ENCODE results near the gene TCEAL3.
"Not testable (repeated sequence)": the region's sequence is repeated elsewhere in the genome, so short reads cannot be mapped to it uniquely, and the experiment has no call there.

DNA sequence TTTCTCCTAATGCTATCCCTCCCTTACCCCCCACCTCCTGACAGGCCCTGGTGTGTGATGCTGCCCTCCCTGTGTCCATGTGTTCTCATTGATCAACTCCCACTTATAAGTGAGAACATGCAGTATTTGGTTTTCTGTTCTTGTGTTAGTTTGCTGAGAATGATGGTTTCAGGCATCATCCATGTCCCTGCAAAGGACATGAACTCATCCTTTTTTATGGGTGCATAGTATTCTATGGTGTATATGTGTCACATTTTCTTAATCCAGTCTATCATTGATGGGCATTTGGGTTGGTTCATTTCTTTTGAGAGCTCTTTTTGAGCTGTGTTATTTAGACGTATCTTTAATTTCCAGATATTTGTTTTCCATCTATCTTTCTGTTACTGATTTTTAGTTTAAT lies 15.5 kb upstream of the TCEAL3 start:
- TF ChIP-seq, protein P1, sequence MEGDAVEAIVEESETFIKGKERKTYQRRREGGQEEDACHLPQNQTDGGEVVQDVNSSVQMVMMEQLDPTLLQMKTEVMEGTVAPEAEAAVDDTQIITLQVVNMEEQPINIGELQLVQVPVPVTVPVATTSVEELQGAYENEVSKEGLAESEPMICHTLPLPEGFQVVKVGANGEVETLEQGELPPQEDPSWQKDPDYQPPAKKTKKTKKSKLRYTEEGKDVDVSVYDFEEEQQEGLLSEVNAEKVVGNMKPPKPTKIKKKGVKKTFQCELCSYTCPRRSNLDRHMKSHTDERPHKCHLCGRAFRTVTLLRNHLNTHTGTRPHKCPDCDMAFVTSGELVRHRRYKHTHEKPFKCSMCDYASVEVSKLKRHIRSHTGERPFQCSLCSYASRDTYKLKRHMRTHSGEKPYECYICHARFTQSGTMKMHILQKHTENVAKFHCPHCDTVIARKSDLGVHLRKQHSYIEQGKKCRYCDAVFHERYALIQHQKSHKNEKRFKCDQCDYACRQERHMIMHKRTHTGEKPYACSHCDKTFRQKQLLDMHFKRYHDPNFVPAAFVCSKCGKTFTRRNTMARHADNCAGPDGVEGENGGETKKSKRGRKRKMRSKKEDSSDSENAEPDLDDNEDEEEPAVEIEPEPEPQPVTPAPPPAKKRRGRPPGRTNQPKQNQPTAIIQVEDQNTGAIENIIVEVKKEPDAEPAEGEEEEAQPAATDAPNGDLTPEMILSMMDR (IDR thresholded peaks at IDR 0.05; ENCODE audit: control extremely low read depth in 1 of 3, insufficient read depth in 1 of 3, low read depth in 1 of 3, low read length in 3 of 3) = not testable (repeated sequence)
- TF ChIP-seq POLR2AphosphoS5 (IDR thresholded peaks at IDR 0.05; ENCODE audit: low read depth, low read length); CEBPB (IDR thresholded peaks at IDR 0.05; ENCODE audit: low read depth, low read length); RAD21 (IDR thresholded peaks at IDR 0.05 in 1 of 2, conservative IDR thresholded peaks at IDR 0.05 in 1 of 2; ENCODE audit: low read depth in 2 of 2, low read length in 2 of 2); FOSL1 (IDR thresholded peaks at IDR 0.05; ENCODE audit: insufficient read depth, low read depth, low read length); EP300 (IDR thresholded peaks at IDR 0.05; ENCODE audit: borderline replicate concordance in 1 of 2, low read depth in 2 of 2, low read length in 2 of 2); JUND (IDR thresholded peaks at IDR 0.05; ENCODE audit: low read length): not testable (repeated sequence)
- TF ChIP-seq, protein P2, sequence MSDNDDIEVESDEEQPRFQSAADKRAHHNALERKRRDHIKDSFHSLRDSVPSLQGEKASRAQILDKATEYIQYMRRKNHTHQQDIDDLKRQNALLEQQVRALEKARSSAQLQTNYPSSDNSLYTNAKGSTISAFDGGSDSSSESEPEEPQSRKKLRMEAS (IDR thresholded peaks at IDR 0.05) = not testable (repeated sequence)
